HepG2 (cell line): ENCODE measurements around the gene LRRC8C.

Source experiments
- CTCF ChIP-seq: sonication (generic); formaldehyde crosslinking; IDR thresholded peaks from 2 replicates; pipeline ENCODE4 v1.5.0; 2020; ENCODE audit warnings: mild to moderate bottlenecking, missing genetic modification reagents, moderate library complexity
- MIER2 ChIP-seq: IDR thresholded peaks from 2 replicates; pipeline ENCODE4 v1.6.1; 2016; ENCODE audit warnings: missing biosample characterization, missing genetic modification reagents
- PATZ1 ChIP-seq: sonication (generic); formaldehyde crosslinking; IDR thresholded peaks from 2 replicates; pipeline ENCODE4 v1.4.0; 2020; ENCODE audit warnings: missing genetic modification reagents
- PBX3 ChIP-seq: sonication (generic); formaldehyde crosslinking; IDR thresholded peaks from 2 replicates; pipeline ENCODE4 v1.8.1; 2023; ENCODE audit warnings: missing genetic modification reagents, inconsistent platforms, borderline replicate concordance
- PTBP1 ChIP-seq: fragments of 200-400 bp; formaldehyde crosslinking; IDR thresholded peaks from 2 replicates; pipeline ENCODE4 v1.6.1; 2018; ENCODE audit warnings: low read length, low read depth; ENCODE audit not compliant: poor library complexity, severe bottlenecking
- SP4 ChIP-seq: sonication (generic); formaldehyde crosslinking; IDR thresholded peaks from 2 replicates; pipeline ENCODE4 v1.8.1; 2023; ENCODE audit warnings: mild to moderate bottlenecking, missing genetic modification reagents
- TCF7L2 ChIP-seq: IDR thresholded peaks from 2 replicates; pipeline ENCODE4 v1.6.1; 2011; ENCODE audit warnings: mild to moderate bottlenecking, low read depth, low read length, moderate library complexity
- ZFX ChIP-seq: sonication (generic); formaldehyde crosslinking; IDR thresholded peaks from 2 replicates; pipeline ENCODE4 v1.4.0; 2020; ENCODE audit warnings: mild to moderate bottlenecking, low read depth, missing genetic modification reagents, moderate library complexity
- ZKSCAN8 ChIP-seq: IDR thresholded peaks from 2 replicates; pipeline ENCODE4 v1.6.1; 2016; ENCODE audit warnings: borderline replicate concordance, missing genetic modification reagents, missing compliant biosample characterization
- ZNF740 ChIP-seq: sonication (generic); formaldehyde crosslinking; IDR thresholded peaks from 2 replicates; pipeline ENCODE4 v1.4.0; 2020; ENCODE audit warnings: missing genetic modification reagents

GRCh38 chr1:89607586-89608318 lies 25.2 kb upstream of the LRRC8C start:
- TF ChIP-seq SP4 (CRISPR knock-in tag) (no peak), PATZ1 (CRISPR knock-in tag) (no peak), TCF7L2 (no peak), PTBP1 (no peak), ZFX (CRISPR knock-in tag) (no peak), ZNF740 (CRISPR knock-in tag) (no peak), CTCF (no peak), ZKSCAN8 (CRISPR knock-in tag) (no peak), MIER2 (CRISPR knock-in tag) (no peak), PBX3 (CRISPR knock-in tag) (no peak)
